ENCODE results near the gene LRP5.
"Not testable (repeated sequence)": the region's sequence is repeated elsewhere in the genome, so short reads cannot be mapped to it uniquely, and the experiment has no call there.

LRP5 gene

DNA sequence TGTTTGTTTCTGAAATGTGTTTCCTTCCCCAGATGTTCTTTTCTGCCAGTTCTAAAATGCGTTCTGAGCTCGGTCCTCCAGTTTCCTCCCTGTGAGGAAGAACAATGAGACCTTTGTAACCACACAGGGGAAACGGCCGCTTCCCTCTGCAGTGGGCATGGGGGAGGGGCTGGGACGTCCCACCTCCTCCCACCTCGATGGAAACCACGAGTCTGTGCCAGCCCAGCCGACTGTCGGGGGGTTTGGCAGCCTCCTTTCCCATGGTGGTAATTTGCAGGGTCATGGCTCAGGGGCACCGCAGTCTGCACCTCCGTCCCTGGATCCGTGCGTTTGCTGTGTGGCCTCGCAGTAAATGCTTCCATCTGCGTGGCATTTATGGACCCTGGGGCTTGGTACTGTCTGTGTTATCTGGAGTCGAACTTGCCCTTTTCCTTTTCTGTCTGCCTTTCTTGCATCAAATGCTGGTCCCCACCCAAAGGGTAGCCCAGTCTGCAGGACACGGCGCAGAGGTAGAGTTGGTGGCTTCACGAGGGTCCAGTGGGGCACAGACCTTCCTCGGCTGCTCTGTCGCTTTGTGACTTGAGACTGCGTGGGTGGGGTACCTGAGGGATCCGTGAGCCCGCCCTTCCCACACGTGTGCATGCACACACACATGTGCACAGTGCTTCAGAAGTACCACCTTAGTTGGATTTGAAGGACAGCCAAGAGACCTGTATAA lies 16.1 kb downstream of the LRP5 start:
- in situ Hi-C loops (cut with MboI; ENCODE audit: low sequenced_read_pairs), result no loop called here

DNA sequence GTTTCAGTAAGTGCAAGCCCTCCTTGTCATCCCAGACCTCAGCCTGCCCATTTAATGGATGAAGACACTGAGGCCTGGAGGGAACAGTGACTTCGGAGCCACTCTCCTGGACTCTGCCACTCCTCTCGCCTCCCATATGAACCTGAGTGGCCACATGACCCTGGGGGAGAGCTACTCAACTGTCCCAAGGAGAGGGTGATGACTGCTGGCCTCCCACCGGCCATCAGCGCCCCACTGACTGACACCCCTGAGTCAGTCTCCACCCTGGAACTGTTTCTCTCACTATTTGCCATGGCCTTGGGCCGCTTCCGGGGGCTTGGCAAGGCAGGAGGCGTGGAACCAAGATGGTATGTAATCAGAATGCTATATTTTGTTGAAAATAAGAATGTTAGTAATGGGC lies 17.1 kb downstream of the LRP5 start:
- in situ Hi-C loops (cut with MboI; ENCODE audit: low sequenced_read_pairs), result no loop called here

DNA sequence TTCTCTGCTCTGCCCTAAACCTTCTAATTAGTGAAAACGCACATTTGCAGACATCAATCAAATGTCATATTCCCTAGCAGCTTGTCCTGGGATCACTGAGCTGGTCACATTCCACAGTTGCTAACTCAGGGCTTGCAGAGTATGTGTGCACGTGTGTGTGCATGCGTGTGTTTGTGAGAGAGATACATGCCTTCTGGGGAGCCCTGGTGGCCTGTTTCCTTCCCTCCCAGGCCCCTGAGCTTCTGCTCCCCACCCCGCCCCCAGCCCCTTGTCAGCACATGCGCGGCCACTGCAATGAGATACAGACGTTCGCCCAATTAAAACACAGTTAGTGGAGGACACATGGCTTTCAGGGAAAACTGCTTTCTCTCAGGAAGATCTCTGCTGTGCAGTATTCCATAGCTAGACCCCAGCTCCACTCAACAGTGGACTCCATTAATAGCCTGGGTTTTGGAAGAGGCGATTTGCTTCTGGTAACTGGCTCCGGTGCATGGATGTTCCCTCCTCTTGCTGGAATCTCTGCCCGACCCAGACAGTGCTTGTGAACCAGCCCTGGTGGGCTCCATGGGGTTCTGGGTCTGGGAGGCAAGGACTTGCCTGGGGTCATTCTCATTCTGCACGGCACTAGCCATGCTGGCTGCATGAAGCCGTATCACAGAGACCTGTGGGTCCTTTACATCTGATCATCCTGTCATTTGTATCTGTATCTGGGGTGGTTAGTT lies 17.7 kb downstream of the LRP5 start:
- in situ Hi-C loops (cut with MboI; ENCODE audit: low sequenced_read_pairs), result no loop called here

DNA sequence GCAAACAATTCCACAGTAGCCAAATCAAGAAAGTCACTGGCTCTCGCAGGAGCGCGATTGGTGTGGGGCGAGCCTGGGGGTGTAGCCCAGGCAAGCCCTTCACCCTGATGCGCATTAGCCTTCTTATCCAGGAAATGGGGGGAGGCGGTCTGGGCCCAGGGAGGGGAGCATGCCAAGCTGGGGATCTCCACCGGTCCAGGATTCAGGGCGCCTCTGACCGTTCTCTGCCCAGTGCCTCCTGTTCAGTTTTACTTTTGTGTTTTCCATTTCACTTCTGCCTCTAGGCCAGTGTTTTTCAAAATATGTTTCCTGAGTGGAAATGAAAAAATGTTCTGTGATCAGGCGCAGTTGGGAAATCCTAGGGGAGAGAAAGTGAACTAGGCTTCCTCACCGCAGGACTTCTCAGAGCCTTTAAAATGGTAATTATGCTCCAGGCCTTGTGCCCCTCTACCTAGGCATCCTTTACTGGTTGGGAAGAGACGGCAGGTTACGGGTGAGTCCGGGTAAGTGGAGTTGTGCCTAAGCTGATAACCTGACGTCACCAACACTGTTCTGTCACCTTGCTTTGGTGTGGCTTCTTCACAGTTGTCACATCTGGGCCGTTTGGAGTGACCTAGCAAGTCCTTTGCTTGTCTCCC lies 18.4 kb downstream of the LRP5 start:
- in situ Hi-C loops (cut with MboI; ENCODE audit: low sequenced_read_pairs), result no loop called here

DNA sequence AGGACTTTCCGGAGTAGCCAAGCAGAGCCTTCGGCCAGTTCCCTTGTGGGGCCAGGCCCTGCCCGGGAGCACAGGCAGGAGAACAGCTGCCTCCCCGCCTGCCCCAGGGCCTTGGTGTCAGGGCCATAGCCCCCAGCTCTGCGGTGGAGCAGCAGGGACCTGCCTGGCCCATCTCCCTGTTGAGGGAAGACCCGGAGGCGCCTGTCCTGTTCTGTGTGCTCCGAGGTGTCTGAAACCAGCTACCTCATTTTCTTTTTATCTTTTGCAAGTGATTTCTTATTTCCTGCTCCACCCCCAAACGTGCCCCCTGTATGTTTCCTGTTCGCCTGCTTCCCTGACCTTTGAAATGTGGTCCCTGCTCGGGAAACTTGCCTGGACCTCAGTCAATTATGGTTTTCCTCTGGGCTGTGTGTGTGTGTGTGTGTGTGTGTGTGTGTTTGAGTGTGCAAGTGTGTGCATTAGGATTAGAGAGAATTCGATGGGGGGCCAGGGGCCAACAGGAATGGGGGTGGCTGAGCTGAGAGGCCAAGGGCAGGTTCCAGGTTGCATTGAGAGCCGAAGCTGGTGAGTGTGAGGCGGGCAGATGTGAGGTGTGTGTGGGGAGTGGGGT lies 19.1 kb downstream of the LRP5 start:
- in situ Hi-C loops (cut with MboI; ENCODE audit: low sequenced_read_pairs), result no loop called here

DNA sequence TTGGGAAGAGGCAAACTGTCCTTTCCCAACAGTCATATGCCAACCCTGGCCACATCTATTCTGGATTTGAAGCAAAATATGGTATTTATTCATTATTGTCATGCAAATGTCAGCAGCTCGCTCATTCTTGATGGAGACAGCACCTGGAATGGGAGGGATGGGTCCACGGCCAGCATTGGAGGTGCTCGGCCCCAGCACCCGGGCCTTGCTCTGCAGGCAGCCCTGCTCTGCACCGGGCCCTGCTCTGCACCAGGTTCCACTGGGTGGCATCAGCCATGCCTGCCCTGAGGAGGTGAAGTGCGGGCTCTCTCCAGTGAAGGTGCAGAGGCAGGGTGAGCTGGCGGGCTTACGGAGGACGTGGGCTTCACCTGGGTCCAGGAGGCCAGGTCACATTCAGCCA lies 19.8 kb downstream of the LRP5 start:
- in situ Hi-C loops (cut with MboI; ENCODE audit: low sequenced_read_pairs), result no loop called here

DNA sequence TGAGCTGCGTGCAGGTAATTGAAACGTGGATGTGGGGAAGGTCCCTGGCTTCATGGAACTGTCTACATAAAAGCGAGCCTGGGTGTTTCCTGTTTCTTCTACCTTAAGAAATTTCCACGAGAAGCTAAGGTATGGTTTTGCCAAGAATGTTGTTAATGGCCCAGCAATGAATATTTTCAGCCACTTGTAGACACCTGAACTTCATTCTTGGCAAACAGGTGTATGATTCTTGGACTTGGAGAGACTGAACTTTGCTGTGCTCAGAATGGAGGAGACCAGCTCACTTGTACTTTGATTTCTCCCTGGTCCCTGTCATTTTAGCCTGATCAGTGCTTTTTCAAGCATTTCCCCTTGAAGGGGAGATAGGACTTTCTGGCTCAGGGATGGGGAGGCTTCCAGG lies 20.8 kb downstream of the LRP5 start:
- in situ Hi-C loops (cut with MboI; ENCODE audit: low sequenced_read_pairs), result no loop called here

DNA sequence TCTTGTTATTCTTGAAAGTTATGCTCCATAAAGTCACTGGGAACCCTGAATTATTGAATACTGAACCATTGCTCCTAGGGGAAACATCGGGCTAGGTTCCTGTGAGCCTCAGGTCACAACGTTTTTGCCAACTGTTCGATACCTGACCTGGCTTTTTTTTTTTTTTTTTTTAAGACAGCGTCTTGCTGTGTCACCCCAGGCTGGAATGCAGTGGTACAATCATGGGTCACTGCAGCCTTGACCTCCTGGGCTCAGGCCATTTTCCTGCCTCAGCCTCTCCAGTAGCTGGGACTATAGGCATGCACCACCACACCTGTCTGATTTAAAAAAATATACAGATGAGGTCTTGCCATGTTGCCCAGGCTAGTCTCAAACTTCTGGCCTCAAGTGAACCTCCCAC lies 22.5 kb downstream of the LRP5 start:
- in situ Hi-C loops (cut with MboI; ENCODE audit: low sequenced_read_pairs), result no loop called here

DNA sequence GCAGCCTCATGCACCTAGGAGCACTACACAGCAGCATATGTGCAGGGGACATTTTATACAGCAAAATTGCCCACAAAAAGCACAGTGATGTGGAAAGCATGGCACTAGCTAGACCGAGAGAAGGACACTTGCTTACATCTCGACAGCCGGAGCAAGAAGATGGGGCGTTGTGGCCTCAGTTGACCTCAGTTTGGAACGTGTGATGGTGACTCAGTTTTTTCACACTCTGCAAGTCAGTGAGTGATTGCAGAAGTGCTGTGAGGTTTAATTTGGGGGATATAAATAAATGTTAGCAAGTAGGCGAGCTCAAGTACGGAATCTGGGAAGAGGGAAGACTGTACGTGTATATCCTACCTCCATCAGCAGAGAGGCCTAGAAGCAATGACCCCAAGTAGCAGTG lies 23.3 kb downstream of the LRP5 start:
- in situ Hi-C loops (cut with MboI; ENCODE audit: low sequenced_read_pairs), result no loop called here

DNA sequence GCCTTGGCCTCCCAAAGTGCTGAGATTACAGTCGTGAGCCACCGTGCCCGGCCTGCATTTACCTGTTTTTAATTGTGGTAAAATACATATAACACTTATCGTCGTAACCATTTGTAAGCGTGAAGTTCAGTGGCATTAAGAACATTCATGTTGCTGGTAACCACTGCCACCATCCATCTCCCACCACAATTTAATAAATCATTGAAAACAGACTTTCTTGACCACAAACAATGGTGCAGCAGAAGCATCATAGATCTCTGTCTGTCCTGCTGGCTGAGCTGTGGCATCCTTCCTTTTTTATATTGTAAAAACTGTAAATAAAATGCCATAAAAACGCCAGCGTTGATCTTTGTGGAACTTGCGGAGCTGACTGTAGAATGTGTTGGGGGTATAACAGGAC lies 24.3 kb downstream of the LRP5 start:
- in situ Hi-C loops (cut with MboI; ENCODE audit: low sequenced_read_pairs), result no loop called here

DNA sequence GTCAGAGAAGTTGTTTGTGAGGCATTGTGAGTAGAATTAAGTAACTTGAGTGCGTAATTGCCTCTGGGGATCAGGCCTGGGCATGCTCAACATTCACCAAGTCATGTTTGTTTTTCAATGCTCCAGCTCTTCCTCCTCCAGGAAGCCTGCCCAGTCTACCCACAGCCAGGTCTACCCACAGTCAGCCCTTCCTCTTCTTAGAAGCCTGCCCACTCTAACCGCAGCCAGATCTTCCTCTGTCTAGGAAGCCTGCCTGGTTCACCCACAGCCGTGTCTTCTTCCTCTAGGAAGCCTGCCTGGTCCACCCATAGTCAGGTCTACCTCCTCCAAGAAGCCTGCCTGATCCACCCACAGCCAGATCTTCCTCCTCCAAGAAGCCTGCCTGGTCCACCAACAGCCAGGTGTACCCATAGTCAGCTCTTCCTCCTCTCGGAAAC lies 25.0 kb downstream of the LRP5 start:
- in situ Hi-C loops (cut with MboI; ENCODE audit: low sequenced_read_pairs), result no loop called here

DNA sequence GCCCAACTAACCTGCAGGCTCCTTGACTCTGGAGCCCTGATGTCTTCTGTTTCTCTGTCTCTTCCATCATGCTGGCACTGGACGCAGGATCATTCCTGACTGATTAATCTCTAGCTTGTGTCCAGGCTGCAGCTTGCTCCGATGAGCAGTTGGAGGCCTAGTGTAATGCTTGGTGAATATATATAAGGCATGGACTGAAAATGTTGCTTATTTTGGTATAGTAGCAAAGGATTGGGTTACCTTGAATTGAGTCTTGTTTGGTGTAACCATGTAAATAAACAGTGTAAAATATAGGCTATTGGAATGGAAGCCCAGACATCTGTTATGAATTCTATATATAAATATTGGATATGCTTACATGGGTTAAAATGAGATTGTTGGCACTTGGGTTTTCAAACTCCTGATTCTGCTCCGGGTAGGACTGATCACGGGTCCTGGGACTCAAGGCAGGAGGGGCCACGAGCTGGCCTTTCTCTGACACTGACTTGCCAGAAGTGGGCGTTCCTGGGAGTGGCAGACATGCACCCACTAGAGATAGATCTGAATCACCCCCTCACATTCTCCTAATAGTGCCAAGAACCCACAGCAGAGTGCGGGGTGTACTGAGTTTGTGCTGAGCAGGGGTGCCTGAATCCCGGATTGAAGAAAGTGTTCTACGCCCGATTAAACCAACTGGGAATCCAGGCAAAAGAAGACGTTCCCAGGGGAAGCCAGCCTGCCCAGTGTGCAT lies 25.8 kb downstream of the LRP5 start:
- in situ Hi-C loops (cut with MboI; ENCODE audit: low sequenced_read_pairs), result no loop called here

DNA sequence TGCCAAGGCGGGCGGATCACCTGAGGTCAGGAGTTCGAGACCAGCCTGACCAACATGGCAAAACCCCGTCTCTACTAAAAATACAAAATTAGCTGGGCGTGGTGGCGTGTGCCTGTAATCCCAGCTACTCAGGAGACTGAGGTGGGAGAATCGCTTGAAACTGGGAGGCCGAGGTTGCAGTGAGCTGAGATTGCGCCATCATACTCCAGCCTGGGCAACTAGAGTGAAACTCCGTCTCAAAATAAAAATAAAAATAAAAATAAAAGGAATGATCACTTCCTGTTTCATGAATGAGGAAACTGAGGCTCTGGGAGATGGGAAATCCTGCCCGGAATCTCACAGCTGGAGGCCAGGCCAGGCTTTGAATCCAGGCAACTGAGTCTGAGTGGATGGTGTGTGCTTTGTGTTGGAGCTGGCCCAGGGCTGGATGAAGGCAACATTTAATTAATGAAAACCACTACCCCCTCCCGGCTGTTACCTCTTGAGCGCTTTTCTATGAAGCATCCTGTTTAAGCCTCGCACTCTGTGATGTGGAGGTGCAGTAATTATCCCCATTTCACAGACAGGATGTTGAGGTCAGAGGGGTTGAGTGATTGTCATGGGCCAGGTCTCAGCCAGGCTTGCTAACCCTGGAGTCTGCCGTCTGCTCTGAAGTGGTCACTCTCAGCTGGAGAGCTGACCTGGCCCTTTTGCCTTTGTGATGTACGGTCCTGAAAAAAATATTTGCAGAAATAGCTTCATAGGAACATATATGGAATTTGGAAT lies 27.8 kb downstream of the LRP5 start:
- in situ Hi-C loops (cut with MboI; ENCODE audit: low sequenced_read_pairs), result no loop called here

DNA sequence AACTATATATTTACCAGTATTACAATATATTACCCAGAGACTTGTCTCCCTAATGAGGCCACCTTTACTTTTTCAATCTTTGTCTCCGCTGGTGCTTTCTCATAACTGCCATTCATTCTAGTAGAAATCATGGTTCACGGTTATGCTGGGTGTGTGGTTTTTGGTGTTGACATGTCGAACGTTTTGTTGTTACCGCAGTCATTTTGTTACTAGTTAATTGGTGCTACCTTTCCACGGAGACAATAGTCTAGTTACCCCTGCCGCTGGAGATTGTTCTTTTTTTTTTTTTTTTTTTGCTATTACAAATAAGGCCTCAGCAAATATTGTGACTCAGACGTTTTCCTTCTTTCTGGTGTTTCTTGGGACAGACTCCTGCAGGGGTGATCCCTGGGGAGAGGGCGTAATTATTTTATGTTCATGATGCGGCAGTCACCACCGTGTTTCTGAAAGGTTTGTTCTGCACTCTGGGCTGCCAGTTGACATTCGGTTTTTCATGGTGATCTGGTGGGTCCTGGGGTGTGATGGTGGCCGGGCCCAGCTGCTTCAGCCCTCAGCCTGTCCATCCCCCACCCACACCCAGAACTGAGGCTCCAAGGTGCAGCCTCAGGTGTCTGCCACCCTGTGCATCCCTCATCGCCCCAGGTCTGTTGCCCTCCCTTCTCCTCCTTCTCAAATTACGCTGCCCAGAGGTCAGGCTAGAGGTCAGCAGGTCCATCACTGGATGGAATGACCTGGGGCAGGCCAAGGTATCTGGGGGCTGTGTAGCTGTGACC lies 28.6 kb downstream of the LRP5 start:
- in situ Hi-C loops (cut with MboI; ENCODE audit: low sequenced_read_pairs), result no loop called here

DNA sequence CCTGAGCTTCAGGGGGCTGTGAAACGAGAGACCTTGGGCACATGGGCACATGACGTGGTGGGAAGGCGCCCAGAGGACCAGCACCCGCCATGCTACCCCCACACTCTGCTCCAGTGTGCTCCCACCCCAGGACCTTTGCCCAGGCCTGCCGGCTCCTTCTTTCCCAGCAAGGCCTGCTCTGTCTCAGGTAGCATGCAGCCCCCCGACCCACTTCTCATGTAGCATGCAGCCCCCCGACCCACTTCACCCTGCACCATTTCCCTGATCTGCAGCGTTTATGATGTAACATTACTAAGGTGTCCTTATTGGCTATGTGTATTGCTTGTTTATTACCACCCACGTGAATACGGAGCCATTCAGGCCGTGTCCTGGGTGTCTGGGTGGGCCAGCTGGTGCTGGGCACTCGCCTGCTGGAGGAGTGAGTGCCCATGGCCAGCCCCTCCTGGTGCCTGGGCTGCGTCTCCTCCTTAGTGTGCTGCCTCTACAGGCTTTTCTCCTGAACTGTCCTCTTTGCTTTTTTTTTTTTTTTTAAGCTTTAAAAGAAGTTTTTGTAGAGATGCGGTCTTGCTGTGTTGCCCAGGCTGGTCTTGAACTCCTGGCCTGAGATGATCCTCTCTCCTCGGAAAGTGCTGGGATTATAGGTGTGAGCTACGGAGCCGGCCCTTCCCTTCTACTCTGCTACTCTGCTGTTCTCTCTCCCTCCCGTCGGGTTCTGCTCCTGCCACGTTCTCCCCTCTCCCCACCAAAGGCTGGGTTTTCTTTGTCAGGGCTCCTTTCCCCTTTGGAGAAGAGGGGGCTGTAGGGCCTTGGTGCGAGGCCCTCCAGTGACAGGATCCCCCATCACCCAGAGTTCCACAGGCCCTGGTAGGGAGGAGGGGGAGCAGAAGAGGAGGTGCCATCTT lies 29.4 kb downstream of the LRP5 start:
- in situ Hi-C loops (cut with MboI; ENCODE audit: low sequenced_read_pairs), result no loop called here

DNA sequence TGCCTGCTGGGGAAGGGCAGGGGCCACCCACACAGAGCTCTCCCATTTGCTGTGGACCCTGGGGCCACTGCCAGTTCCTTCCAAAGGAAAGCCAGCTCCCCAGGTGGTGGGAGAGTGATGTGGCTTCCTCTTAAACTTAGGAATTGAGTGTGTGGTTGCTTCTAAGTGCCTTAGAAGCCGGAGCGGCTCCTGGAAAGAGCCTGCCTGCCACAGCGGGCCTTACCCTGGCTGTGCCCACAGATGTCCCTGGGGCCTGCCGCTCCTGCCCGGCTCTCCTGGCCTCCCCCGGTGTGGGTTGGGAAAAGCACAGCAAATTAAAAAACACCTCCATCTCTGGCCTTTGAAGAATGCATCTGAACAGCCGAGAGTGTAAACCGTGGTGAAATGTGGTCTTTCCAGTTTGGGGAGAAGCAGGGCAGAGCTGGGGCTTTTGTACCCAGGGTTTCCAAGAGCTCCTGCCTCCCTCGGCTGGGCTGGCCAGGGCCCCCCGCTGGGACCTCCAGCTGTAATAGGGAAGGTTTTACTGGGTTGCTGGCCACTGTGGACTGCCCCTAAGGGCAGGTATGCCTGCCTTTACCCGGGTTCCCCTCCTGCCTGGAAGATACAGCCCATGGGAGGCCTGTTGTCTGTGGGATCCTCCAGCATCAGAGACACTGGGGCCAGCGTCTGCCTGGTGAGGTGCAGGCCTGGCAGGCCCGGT lies 30.2 kb downstream of the LRP5 start:
- in situ Hi-C loops (cut with MboI; ENCODE audit: low sequenced_read_pairs), result no loop called here

DNA sequence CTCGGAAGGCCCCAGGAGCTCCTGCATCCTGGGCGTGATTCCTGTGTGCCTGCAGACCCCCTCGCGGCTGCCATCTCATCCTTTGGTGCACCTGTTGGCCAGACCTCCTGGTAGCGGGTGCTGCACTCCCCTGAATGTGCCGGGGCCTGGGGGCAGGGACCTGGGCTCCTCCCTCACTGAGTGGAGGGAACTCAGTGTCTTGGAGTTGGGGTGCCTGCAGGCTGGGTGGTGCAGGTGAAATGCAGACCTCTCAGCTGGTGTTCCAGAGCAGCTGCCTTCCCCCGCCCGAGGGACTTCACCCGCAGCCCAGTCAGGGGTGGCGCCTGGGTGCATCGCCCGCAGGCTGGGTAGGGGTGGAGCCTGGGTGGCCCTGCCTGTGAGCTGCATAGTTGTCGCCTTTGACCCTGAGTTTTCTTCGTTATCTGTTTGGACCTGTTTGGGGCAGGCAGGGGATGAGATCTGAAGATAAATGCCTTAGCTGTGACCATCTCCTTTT lies 31.4 kb downstream of the LRP5 start:
- in situ Hi-C loops (cut with MboI; ENCODE audit: low sequenced_read_pairs), result no loop called here

DNA sequence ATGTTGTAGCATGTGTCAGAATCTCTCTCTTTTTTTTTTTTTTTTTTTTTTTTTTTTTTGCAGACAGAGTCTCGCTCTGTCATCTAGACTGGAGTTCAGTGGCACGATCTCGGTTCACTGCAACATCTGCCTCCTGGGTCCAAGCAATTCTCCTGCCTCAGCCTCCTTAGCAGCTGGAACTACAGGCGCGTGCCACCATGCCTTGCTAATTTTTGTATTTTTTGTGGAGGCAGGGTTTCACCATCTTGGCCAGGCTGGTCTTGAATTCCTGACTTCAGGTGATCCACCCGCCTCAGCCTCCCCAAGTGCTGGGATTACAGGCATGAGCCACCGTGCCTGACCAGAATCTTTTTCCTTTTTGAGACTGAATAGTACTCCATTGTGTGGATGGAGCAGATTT lies 32.4 kb downstream of the LRP5 start:
- in situ Hi-C loops (cut with MboI; ENCODE audit: low sequenced_read_pairs), result not testable (repeated sequence)
